ENCODE results near the gene CPLX4. TPM values are rescaled to one million over a fixed set of nuclear protein-coding genes. Genes with fewer than 3 reads are reported as not detected.
A peak's percentile ranks its signal among the peaks of the same experiment; 100 is the strongest.

CPLX4 gene
- total and polyA plus RNA-seq, 2 of the 8 experiments (the other 6 are each of a cell fraction or from before 2014, with no cell fraction given): not detected

DNA sequence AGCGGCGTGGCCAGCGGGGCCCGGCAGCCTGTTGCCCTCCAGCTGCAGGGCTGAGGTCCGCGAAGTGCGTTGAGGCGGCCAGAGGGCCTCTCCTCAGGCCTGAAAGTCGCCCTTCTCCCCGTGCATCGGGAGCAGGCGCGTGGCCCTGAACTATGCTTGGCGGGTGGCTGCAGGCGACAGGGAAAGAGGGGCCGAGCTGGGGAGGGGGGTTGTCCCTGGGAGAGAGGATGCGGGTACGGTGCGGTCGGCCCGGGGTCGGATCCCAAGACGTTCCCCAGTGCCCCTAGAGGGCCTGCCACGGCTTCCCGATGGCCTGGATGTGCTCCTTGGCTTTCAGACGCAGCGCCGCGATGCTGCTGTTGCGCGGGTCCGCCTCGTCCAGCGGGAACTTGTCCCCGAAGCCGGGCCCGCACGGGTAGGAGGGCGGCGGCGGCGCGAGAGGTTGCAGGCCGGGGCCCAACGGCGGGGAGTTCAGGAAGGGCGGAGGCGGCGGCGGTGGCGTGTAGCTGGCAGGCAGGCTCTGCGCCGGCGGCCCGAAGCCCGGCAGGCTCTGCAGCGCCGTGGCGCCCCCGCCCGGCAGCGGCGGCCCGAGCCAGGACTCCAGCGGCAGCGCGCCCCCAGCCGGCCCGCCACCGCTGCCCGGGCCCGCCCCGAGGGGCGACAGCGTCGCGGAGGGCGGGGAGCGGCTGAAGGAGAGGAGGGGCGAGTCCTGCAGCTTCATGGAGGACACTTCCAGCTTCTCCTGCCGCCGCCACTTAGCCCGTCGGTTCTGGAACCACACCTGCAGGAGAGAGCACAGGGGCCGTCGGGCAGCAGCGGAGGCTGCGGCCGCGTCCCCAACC lies 49.5 kb downstream of the CPLX4 start (continued):
- TF ChIP-seq, protein P1, sequence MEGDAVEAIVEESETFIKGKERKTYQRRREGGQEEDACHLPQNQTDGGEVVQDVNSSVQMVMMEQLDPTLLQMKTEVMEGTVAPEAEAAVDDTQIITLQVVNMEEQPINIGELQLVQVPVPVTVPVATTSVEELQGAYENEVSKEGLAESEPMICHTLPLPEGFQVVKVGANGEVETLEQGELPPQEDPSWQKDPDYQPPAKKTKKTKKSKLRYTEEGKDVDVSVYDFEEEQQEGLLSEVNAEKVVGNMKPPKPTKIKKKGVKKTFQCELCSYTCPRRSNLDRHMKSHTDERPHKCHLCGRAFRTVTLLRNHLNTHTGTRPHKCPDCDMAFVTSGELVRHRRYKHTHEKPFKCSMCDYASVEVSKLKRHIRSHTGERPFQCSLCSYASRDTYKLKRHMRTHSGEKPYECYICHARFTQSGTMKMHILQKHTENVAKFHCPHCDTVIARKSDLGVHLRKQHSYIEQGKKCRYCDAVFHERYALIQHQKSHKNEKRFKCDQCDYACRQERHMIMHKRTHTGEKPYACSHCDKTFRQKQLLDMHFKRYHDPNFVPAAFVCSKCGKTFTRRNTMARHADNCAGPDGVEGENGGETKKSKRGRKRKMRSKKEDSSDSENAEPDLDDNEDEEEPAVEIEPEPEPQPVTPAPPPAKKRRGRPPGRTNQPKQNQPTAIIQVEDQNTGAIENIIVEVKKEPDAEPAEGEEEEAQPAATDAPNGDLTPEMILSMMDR (IDR thresholded peaks at IDR 0.05; ENCODE audit: control extremely low read depth in 1 of 3, insufficient read depth in 1 of 3, low read depth in 1 of 3, low read length in 3 of 3): peak in 2 of 3 experiments; percentile 52 to 92; a peak in 3 of 4 replicates
- TF ChIP-seq, protein P2, sequence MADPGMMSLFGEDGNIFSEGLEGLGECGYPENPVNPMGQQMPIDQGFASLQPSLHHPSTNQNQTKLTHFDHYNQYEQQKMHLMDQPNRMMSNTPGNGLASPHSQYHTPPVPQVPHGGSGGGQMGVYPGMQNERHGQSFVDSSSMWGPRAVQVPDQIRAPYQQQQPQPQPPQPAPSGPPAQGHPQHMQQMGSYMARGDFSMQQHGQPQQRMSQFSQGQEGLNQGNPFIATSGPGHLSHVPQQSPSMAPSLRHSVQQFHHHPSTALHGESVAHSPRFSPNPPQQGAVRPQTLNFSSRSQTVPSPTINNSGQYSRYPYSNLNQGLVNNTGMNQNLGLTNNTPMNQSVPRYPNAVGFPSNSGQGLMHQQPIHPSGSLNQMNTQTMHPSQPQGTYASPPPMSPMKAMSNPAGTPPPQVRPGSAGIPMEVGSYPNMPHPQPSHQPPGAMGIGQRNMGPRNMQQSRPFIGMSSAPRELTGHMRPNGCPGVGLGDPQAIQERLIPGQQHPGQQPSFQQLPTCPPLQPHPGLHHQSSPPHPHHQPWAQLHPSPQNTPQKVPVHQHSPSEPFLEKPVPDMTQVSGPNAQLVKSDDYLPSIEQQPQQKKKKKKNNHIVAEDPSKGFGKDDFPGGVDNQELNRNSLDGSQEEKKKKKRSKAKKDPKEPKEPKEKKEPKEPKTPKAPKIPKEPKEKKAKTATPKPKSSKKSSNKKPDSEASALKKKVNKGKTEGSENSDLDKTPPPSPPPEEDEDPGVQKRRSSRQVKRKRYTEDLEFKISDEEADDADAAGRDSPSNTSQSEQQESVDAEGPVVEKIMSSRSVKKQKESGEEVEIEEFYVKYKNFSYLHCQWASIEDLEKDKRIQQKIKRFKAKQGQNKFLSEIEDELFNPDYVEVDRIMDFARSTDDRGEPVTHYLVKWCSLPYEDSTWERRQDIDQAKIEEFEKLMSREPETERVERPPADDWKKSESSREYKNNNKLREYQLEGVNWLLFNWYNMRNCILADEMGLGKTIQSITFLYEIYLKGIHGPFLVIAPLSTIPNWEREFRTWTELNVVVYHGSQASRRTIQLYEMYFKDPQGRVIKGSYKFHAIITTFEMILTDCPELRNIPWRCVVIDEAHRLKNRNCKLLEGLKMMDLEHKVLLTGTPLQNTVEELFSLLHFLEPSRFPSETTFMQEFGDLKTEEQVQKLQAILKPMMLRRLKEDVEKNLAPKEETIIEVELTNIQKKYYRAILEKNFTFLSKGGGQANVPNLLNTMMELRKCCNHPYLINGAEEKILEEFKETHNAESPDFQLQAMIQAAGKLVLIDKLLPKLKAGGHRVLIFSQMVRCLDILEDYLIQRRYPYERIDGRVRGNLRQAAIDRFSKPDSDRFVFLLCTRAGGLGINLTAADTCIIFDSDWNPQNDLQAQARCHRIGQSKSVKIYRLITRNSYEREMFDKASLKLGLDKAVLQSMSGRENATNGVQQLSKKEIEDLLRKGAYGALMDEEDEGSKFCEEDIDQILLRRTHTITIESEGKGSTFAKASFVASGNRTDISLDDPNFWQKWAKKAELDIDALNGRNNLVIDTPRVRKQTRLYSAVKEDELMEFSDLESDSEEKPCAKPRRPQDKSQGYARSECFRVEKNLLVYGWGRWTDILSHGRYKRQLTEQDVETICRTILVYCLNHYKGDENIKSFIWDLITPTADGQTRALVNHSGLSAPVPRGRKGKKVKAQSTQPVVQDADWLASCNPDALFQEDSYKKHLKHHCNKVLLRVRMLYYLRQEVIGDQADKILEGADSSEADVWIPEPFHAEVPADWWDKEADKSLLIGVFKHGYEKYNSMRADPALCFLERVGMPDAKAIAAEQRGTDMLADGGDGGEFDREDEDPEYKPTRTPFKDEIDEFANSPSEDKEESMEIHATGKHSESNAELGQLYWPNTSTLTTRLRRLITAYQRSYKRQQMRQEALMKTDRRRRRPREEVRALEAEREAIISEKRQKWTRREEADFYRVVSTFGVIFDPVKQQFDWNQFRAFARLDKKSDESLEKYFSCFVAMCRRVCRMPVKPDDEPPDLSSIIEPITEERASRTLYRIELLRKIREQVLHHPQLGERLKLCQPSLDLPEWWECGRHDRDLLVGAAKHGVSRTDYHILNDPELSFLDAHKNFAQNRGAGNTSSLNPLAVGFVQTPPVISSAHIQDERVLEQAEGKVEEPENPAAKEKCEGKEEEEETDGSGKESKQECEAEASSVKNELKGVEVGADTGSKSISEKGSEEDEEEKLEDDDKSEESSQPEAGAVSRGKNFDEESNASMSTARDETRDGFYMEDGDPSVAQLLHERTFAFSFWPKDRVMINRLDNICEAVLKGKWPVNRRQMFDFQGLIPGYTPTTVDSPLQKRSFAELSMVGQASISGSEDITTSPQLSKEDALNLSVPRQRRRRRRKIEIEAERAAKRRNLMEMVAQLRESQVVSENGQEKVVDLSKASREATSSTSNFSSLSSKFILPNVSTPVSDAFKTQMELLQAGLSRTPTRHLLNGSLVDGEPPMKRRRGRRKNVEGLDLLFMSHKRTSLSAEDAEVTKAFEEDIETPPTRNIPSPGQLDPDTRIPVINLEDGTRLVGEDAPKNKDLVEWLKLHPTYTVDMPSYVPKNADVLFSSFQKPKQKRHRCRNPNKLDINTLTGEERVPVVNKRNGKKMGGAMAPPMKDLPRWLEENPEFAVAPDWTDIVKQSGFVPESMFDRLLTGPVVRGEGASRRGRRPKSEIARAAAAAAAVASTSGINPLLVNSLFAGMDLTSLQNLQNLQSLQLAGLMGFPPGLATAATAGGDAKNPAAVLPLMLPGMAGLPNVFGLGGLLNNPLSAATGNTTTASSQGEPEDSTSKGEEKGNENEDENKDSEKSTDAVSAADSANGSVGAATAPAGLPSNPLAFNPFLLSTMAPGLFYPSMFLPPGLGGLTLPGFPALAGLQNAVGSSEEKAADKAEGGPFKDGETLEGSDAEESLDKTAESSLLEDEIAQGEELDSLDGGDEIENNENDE (IDR thresholded peaks at IDR 0.05; ENCODE audit: insufficient replicate concordance, low read length): no peak
- no peak for TF ChIP-seq BCL11A (IDR thresholded peaks at IDR 0.05; ENCODE audit: low read depth in 2 of 2, low read length in 2 of 2)
- TF ChIP-seq FOSL1 (IDR thresholded peaks at IDR 0.05; ENCODE audit: insufficient read depth, low read depth, low read length): no peak
- TF ChIP-seq RAD21 (IDR thresholded peaks at IDR 0.05 in 1 of 2, conservative IDR thresholded peaks at IDR 0.05 in 1 of 2; ENCODE audit: low read depth in 2 of 2, low read length in 2 of 2): peak in 1 of 2 experiments; percentile 47; a peak in 2 of 4 replicates
- TF ChIP-seq EGR1 (IDR thresholded peaks at IDR 0.05; ENCODE audit: borderline replicate concordance, low read depth, low read length): no peak

Measured in H1 (cell line).